Left lung (tissue), 10 donors: ENCODE data around the gene RAET1L. TPM values are rescaled to one million over a fixed set of nuclear protein-coding genes. Genes with fewer than 3 reads are reported as not detected.
A peak's percentile ranks its signal among the peaks of the same experiment; 100 is the strongest.

ENCODE experiments used
- ATAC-seq: fragments of 200-7000 bp; cut with Tn5 transposase; one replicate; pipeline ENCODE4 v1.9.1; 2020; ENCODE audit warnings: moderate library complexity
- DNase-seq, 4 donors: peaks; one replicate each; pipeline ENCODE4 v3.0.0-alpha.2; 2013 to 2020
- H3K27ac ChIP-seq, 2 donors: fragments of 200-600 bp; sonication (generic) in 1 of 2; one replicate each; pipeline versions ENCODE4 v1.5.0 to v1.8.0; 2020 to 2021
- H3K27me3 ChIP-seq, 2 donors: fragments of 200-600 bp; sonication (generic) in 1 of 2; one replicate each; pipeline versions ENCODE4 v1.5.0 to v1.8.0; 2020 to 2021
- H3K36me3 ChIP-seq, 2 donors: fragments of 200-600 bp; sonication (generic) in 1 of 2; one replicate each; pipeline versions ENCODE4 v1.5.0 to v1.8.0; 2020 to 2021
- H3K4me1 ChIP-seq, 2 donors: fragments of 200-600 bp; one replicate each; pipeline ENCODE4 v1.8.0; 2021
- H3K4me3 ChIP-seq, 2 donors: fragments of 200-600 bp; sonication (generic) in 1 of 2; one replicate each; pipeline versions ENCODE4 v1.5.0 to v1.8.0; 2020 to 2021; ENCODE audit warnings: mild to moderate bottlenecking in 1 of 2
- H3K9me3 ChIP-seq, 2 donors: fragments of 200-600 bp; sonication (generic) in 1 of 2; one replicate each; pipeline versions ENCODE4 v1.5.0 to v1.8.0; 2020 to 2021
- CTCF ChIP-seq, 2 donors: fragments of 200-600 bp; sonication (generic) in 1 of 2; IDR thresholded peaks; one replicate each; pipeline versions ENCODE4 v1.5.0 to v1.8.0; 2021; ENCODE audit warnings: antibody characterized with exemption in 2 of 2
- intact Hi-C, 2 donors: fragments of 100-400 bp; cut with DNase I; formaldehyde crosslinking; loops; one replicate each; pipeline versions ENCODE4 v1.11.2 to v1.14.2; 2022
- polyA plus RNA-seq, 6 donors: library from polyadenylated mRNA; unstranded; fragments of 120-200 nt; gene quantifications; one replicate each; pipeline ENCODE4 v1.2.1, GENCODE V29; 2013; ENCODE audit not compliant: insufficient read length in 6 of 6
- total RNA-seq, 2 donors: library from RNA; stranded (reverse); fragmentation: NEBNext Ultra II Directional; extraction: Animal tissue kit (Norgen Biotek cat#: 25700); gene quantifications; one replicate each; pipeline ENCODE4 v1.2.1, GENCODE V29; 2021
- donor health status: DM: no; HTN: yes; CAD: no.
- donor health status: DM: no; HTN: no; CAD: no.

RAET1L gene
- total and polyA plus RNA-seq, 8 donors = 0.15 to 0.58 (median 0.17) TPM; not detected in 5

GRCh38 chr6:150058986-150059385, 33.7 kb upstream of the RAET1L start:
- no peak overlapping the region for H3K4me3 ChIP-seq
- peaks cover 0 to 21% of the 10 kb centered on the region in 2 donors for H3K27me3 ChIP-seq
- ATAC-seq = no peak
- intact Hi-C loops = no loop called here
- no peaks in the 10 kb centered on the region for H3K36me3 ChIP-seq
- H3K9me3 ChIP-seq = no peaks in the 10 kb centered on the region
- no peak for TF ChIP-seq CTCF (IDR thresholded peaks at IDR 0.05)
- H3K4me1 ChIP-seq = no peaks in the 10 kb centered on the region
- no peak for DNase-seq
- no peak overlapping the region for H3K27ac ChIP-seq

DNA sequence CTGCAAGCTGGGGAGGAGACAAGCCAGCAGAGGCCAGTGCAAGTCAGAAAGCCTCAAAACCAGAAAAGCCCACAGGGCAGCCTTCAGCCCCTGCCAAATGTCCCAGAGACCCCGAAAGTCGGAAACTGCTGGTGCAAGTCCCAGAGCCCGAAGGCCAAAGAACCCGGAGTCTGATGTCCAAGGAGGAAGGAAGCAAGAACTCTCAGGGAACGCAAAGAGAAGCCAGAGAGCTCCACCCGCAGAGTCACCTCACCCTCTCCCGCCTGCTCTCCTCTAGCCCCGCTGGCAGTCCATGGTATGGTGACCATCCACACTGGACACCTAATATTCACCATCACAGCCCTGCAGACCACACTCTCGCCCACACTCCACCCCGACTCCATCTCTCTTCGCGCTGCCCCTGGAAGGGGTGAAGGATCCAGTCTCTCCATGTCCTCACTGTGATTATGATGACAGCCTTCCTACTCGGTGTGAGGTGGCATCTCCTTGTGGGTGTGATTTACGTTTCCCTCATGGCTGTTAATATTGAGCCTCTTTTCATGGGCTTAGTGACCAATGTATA, 33.0 kb upstream of the RAET1L start:
- no peak for ATAC-seq
- TF ChIP-seq CTCF (IDR thresholded peaks at IDR 0.05) = no peak
- H3K4me3 ChIP-seq = no peak overlapping the region
- no peaks in the 10 kb centered on the region for H3K36me3 ChIP-seq
- H3K27me3 ChIP-seq = peaks cover 0 to 27% of the 10 kb centered on the region in 2 donors
- intact Hi-C loops = no loop called here
- no peak for DNase-seq
- H3K4me1 ChIP-seq = no peaks in the 10 kb centered on the region
- H3K27ac ChIP-seq = no peak overlapping the region
- no peaks in the 10 kb centered on the region for H3K9me3 ChIP-seq

DNA sequence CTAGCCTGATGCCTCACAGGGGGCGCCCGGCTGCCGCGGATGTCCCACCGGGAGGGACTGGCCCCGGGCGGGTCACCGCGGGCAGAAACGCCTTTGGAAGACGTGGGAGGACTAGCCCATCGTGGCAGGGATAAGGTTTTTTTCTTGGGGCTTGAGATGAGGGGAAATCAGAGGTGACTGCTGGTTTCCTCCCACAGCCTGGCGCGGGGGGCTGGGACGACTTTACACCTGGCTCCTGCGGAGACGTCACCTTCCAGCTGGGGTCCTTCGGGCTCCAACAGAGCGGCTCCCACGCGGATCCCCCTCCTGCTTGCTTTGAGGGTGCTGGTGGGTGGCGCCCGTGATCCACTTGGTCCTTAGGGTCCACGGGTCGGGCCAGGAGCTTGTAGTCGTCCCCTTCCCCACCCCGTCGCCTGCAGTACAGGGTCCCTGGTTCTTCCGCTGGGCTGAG, 32.2 kb upstream of the RAET1L start:
- no peak for TF ChIP-seq CTCF (IDR thresholded peaks at IDR 0.05)
- ATAC-seq (no peak), DNase-seq (peak in 1 of 4 donors; percentile 80)

DNA sequence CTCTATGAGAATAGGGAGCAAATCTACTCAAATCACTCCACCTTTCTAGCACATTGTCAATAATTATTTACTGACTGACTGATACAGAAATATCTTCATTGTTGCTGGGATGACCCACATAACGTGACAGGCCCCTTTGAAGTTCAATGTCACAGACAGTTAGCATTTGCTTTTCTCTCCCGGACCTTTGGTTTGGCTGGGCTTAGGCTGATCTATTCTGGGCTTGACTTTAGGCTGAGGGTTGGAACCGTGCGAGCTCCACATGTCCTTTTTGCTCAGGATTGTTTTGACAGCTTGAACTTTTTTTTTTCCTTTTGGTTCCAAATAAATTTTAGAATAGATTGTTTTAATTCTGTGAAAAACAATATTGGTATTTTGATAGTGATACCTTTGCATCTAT, 31.6 kb upstream of the RAET1L start:
- Histone ChIP-seq H3K4me3 (no peak overlapping the region), H3K27me3 (peaks cover 0 to 41% of the 10 kb centered on the region in 2 donors), H3K27ac (no peak overlapping the region), H3K36me3 (no peaks in the 10 kb centered on the region), H3K9me3 (no peaks in the 10 kb centered on the region), H3K4me1 (no peaks in the 10 kb centered on the region)
- no peak for TF ChIP-seq CTCF (IDR thresholded peaks at IDR 0.05)
- DNase-seq (no peak), ATAC-seq (no peak)
- intact Hi-C loops = no loop called here

More for the DNA sequence above, 32.2 kb upstream of the RAET1L start:
- Histone ChIP-seq H3K9me3 (no peaks in the 10 kb centered on the region), H3K27me3 (peaks cover 0 to 35% of the 10 kb centered on the region in 2 donors), H3K36me3 (no peaks in the 10 kb centered on the region), H3K4me1 (no peaks in the 10 kb centered on the region), H3K27ac (no peak overlapping the region), H3K4me3 (no peak overlapping the region)
- intact Hi-C loops = no loop called here

GRCh38 chr6:150056156-150056555, 30.8 kb upstream of the RAET1L start:
- no peak for ATAC-seq
- intact Hi-C loops = no loop called here
- Histone ChIP-seq H3K27ac (no peak overlapping the region), H3K4me3 (no peak overlapping the region), H3K4me1 (no peaks in the 10 kb centered on the region), H3K9me3 (no peaks in the 10 kb centered on the region), H3K27me3 (peaks cover 0 to 42% of the 10 kb centered on the region in 2 donors), H3K36me3 (no peaks in the 10 kb centered on the region)
- TF ChIP-seq CTCF (IDR thresholded peaks at IDR 0.05) = no peak
- DNase-seq = no peak
